Measurements from ENCODE around the gene RACGAP1.

- TF ChIP-seq EZH2phosphoT487 (IDR thresholded peaks at IDR 0.05; ENCODE audit: insufficient read depth, low read depth), result no peak
- no peak for TF ChIP-seq EZH2 (IDR thresholded peaks at IDR 0.05; ENCODE audit: insufficient read depth, poor library complexity, severe bottlenecking)
Measured at GRCh38 chr12:49947593-49948226, 77.6 kb downstream of the RACGAP1 start.

All from GM23248 (cell line).